CD4-positive, alpha-beta T cell treated with Interleukin-17A for 4 hours (primary cell): Measurements from ENCODE around the gene ENPP6.
"Not testable (repeated sequence)": the region's sequence is repeated elsewhere in the genome, so short reads cannot be mapped to it uniquely, and the experiment has no call there.

ENCODE experiments used
- DNase-seq: peaks from one replicate; pipeline ENCODE4 v3.0.0-alpha.2; 2020; ENCODE audit warnings: mixed read lengths

The ENPP6 gene

GRCh38 chr4:184234155-184234554 is 16.5 kb upstream of the ENPP6 start:
- no peak for DNase-seq

- DNase-seq: no peak
These were observed 15.3 kb upstream of the ENPP6 start for GRCh38 chr4:184232975-184233374.

DNA sequence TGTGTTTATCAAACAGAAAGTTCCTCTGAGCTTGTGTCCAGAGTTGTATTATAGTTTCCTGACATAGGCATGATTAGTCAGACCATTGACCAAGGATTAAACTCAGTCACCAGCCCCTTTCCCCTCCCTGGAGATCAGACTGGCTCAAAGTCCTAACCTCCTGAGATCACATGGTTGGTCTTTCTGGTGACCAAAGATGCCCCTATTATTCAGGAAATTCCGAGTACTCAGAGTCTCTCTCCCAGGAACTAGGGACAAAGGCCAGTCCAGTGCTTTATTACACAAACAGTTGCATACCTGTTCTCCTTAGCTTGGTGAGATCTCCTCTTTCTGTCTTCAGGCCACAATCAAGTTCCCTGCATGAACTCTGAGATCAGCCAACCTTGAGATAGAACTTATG is 14.5 kb upstream of the ENPP6 start:
- no peak for DNase-seq

DNA sequence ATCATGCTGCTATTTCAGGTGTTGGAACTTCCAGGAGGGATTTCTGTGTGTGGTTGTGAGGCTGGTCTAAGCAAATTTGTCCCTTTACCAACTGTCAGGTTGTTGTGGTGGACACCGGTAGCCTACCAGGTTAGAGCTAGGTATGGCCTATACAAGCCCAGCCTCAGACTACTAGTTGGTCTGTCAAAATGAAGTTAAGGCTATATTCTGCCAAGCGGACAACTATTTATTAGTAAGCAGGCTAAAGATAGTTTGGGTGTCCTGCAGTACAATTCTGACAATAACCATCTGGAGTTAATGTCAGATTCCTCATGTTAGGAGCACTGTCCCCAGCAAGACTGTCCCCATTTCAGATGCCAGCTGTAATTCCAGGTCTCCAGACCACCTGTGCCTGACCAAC is 13.9 kb upstream of the ENPP6 start:
- DNase-seq: no peak

DNA sequence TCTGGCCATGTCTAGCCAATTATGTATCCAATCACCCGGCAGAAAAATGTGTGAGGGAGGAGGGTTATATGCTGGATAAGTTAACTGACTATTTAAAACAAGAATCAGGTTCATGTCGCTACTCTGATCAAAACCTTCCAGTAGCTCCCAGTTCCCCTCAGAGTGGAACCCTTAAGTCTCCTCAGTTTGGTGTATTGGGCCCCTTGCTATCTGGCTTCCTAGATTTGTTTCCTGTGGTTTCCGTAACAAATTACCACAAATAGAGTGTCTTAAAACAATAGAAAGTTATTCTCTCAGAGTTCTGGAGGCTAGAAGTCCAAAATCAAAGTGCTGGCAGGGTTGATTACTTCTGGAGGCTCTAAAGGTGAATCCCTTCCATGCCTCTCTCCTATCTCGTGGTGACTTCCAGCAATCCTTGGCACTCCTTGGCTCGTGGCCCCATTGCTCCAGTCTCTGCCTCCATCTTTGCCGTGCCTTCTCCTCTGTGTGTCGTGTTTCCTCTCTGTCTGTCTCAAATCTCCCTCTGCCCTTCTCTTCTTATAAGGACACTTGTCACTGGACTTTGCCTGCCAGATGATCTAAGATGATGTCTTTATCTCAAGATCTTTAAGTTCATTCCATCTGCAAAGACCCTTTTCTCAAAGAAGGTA is 10.5 kb upstream of the ENPP6 start:
- no peak for DNase-seq

DNA sequence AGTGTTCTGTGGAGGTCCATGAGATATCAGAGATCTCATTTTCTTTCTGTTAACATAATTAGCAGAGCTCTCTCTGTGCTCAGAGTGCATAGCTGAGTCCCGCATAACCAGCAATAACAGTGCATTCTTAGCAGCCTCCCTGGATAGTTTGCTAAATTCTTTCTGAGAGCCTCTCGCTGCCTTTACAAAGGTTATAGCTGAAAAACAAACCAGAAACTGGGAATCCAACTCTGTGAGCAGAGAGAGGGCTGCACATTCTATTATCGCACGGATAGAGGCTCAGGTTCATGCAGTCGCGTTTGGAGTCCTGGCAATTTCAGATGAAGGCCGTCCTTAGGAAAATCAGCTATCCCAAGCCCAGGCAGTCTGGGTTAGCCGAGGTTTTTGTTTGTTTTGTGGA is 1.2 kb downstream of the ENPP6 start:
- DNase-seq: no peak

GRCh38 chr4:184215709-184216328 is 1.9 kb downstream of the ENPP6 start:
- no peak for DNase-seq

DNA sequence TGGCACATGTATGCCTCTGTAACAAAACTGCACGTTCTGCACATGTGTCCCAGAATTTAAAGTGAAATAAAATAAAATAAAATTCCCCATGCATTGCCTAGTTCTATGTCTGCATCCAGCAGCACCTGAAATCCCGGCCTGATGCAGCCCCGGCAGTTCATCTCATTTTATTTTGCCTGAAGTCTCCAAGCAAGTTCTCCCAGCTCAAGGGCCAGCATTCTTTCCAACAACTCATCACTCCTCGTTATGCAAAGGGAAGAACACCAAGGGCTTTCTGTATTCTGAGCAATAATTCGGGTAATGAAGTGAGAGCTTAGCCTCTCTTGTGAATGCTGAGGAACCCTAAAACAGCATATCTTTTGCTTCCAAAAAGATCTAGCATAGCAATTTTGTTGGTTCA is 2.7 kb downstream of the ENPP6 start:
- DNase-seq: no peak

- DNase-seq: not testable (repeated sequence)
These were observed 9.7 kb downstream of the ENPP6 start for GRCh38 chr4:184207734-184208607.

DNA sequence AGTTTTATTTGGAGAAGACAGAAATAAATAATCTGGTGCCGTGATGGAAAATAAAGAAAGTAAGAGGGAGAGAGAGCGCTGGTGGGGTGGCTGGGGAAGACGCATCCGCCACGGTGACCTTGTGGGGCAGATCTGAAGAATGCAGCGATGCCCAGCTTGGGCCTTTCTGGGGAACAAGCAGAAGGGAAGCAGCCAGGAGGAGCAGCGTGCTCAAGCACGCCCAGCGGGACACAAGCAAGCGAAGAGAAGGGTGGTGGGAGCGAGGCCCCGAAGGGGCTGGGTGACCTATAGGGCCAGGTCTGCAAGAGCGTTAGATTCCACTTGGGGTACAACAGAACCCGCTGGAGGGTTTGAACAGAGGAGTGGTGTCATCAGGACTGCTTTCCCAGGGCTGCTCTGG is 12.4 kb downstream of the ENPP6 start:
- DNase-seq: no peak

DNA sequence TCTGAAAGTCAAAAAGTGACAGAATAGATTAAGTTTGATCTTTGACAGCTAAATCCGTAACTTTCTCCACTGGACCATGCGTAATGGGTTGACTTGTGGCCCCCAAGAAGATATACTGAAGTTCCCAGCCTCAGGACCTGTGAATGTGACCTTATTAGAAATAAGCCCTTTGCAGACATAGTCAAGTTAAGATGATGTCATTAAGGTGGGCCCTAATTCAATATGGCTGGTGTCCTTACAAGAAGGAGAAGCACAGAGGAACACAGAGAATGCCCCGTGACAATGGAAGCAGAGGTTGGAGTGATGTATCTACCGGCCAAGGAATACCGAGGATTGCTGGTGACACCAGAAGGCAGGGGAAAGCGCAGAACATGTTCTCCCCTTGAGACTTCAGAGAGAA is 14.4 kb downstream of the ENPP6 start:
- DNase-seq: no peak

DNA sequence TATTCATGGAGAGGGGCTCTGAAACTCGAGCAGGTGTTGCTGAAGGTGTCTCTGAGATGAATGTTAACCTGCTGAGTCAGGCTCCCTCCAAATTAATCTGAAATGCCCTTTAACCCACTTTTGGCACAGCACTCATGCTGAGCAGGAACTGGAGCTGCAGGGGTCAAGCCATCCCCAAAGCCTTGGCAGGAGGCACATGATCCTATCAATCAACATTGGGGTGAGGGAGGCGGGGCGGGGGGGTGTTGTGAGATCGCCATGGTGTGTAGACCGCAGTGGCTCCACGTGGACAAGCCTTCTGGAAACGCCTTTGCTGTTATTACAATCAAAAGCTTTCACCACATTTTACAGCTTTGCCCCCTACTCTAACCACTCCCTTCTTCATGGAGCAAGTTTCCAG is 16.5 kb downstream of the ENPP6 start:
- DNase-seq: no peak

GRCh38 chr4:184200296-184200695 is 17.4 kb downstream of the ENPP6 start:
- DNase-seq: no peak

GRCh38 chr4:184199780-184200179 is 17.9 kb downstream of the ENPP6 start:
- no peak for DNase-seq

DNA sequence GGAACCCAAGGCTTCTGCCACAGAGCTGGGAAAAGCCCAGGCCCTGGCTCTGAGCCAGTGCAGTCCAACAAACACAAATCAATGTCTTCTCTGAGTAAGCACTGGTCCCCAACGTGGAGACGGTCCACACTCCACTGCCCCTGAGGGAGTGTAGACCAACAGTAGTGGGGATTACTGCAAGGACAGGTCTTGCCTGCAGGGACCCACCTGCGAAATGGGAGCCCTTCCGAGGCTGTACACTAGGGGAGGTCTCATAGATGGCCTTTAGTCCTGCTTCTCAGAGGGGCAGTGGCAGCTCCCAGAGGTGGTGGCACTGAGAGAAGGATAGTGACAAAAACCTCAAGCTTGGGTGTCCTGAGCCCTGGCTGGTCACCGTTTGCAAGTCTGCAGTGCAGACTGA is 19.5 kb downstream of the ENPP6 start:
- DNase-seq: no peak

DNA sequence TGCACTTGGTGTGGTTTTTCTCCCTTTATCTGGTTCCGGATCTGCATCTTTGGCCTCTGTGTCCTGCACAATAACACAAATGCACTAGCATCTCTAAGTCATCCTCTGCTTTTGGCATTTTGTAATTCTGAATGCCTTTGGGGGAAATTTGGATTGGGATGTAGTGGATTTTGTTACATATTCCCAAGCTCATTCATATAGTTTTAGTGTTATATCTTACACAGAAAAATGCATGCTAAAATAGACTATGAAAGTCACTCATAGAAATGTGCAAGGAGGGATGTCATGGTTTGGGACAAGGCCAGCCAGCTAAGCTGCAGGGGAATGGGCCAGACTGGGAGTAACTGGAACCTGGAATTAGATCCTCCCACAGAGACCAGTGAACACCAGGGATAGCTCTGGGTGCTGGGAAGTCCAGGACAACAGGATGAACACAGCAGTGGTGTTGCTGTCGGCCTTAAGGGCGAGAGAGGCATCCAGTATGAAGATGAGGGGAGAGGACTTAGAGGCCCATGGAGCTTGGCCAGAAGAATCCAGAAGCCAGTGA is 20.1 kb downstream of the ENPP6 start:
- DNase-seq: no peak

DNA sequence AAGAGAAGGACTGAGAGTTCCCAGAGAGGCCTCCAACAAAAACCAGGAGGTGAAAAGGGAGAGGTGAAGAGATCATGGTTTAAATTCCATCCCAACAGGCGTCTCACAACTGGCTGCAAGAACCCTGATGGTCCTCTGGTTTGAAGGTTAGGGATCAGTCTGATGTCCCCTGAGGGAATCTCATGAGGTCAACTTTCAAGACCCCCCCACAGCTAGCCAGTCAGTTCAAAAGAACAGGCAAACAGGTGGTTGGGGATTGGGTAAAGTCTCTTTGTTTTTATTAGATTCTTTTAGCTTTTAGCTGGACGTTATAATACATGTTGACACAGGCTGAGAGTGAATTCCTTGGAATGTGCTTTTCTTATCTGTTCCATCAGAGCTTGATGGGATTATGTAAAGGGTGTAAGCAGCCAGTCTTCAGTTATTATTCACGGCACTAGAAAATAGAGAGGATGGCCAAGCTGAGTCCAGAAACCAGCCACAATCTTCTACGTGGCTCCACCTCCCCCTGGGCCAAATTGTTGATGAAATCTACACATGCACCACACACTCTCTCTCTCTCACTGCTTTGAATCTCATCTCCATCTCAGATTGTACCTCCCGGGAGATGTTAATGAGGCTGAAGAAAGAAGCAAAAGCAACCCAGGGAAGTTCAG is 20.8 kb downstream of the ENPP6 start:
- DNase-seq: no peak

- no peak for DNase-seq
These were observed 23.8 kb downstream of the ENPP6 start for GRCh38 chr4:184193556-184194525.

DNA sequence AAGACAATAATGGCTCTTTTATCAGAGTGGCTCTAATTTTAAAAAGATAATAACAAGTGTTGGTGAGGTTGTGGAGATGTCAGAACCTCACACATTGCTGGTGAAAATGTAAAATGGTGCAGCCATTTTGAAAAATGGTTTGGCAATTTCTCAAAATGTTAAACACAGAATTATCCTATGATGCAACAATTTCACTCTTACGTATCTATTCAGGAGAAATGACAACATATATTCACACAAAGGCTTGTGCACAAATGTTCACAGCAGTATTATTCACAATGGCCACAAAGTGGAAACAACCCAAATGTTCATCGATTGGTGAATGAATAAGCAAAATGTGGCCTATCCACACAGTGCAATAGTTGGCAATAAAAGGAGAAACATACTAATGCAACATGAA is 24.7 kb downstream of the ENPP6 start:
- DNase-seq: no peak

DNA sequence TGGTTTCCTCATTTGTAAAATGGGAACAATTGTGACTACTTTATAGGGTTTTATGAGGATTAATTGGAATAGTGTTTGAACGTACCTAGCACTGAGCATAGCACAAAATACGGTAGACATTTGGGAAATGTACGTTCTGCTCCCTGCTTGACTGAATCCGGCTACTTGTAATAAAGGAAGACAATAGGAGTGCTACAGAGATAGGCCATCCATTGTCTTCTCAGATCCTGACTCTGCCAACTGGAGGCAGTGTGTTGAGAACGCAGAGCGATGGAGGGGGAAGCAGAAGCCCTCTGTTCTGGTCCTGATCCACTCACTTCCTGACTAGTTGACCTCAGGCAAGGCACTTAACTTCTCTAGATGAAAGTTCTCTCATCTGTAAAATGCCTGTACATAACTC is 26.4 kb downstream of the ENPP6 start:
- DNase-seq: no peak

DNA sequence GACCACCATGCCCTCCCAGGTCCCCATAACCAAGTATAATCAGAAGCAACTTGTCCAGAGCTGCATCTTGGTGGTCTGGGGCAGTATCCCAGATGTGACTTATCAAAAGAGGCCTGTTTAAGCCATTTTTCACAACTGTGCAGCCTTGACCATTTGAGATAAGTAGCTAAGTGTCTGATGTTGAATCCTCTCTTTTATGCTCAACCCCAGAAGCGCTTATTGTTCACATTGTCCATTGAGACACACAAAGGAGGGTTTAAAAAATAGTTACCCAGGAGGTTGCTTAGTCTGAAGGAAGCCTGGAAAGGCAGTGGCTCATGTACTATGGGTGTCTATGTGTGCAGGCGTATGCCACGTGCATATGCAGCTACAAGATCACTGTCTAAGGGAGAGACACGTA is 27.0 kb downstream of the ENPP6 start:
- DNase-seq: no peak

- DNase-seq: no peak
These were observed 27.7 kb downstream of the ENPP6 start for GRCh38 chr4:184189966-184190365.
